Naive thymus-derived CD4-positive, alpha-beta T cell (primary cell): ENCODE results near the gene IL36RN. TPM values are rescaled to one million over a fixed set of nuclear protein-coding genes. Genes with fewer than 3 reads are reported as not detected.

Source experiments
- ATAC-seq: fragments of 150-1000 bp; cut with Tn5 transposase; 2 replicates; pipeline ENCODE4 v1.10.0; 2021; ENCODE audit warnings: mild to moderate bottlenecking, moderate library complexity
- CTCF ChIA-PET: fragments of 350-600 bp; sonication (Branson Sonifier 250); formaldehyde crosslinking; loops from one replicate; lab custom pipeline; 2021; ENCODE audit warnings: antibody characterized with exemption; lab: Charles Lee
- POLR2A ChIA-PET: fragments of 350-600 bp; sonication (Branson Sonifier 250); formaldehyde crosslinking; loops from one replicate; lab custom pipeline; 2021; ENCODE audit warnings: antibody characterized with exemption, inconsistent platforms; lab: Charles Lee
- DNase-seq, 9 donors: peaks; one replicate each; pipeline versions ENCODE4 v3.0.0 to v3.0.0-alpha.2; 2020 to 2022; ENCODE audit warnings: mixed read lengths in 1 of 9
- H3K27ac ChIP-seq: one replicate; pipeline ENCODE4 v1.7.0; 2013; ENCODE audit warnings: mild to moderate bottlenecking, low read depth, low read length, moderate library complexity
- H3K27me3 ChIP-seq, 2 donors: one replicate each; pipeline ENCODE4 v1.7.0; 2013; ENCODE audit warnings: low read length in 2 of 2, mild to moderate bottlenecking in 2 of 2, moderate library complexity in 2 of 2; ENCODE audit not compliant: control insufficient read depth in 2 of 2, insufficient read depth in 2 of 2
- H3K36me3 ChIP-seq, 3 experiments: 1 replicate in 2 of 3; 2 replicates in 1 of 3; pipeline ENCODE4 v1.7.0; 2013; ENCODE audit warnings: low read length in 3 of 3, mild to moderate bottlenecking in 3 of 3, moderate library complexity in 1 of 3; ENCODE audit not compliant: insufficient read depth in 3 of 3, control insufficient read depth in 2 of 3
- H3K4me1 ChIP-seq, 2 donors: one replicate each; pipeline ENCODE4 v1.7.0; 2013; ENCODE audit warnings: low read length in 2 of 2, mild to moderate bottlenecking in 2 of 2, moderate library complexity in 1 of 2; ENCODE audit not compliant: control insufficient read depth in 2 of 2, insufficient read depth in 2 of 2
- H3K4me3 ChIP-seq: 2 replicates; pipeline ENCODE4 v1.7.0; 2013; ENCODE audit warnings: mild to moderate bottlenecking, low read length
- H3K9me3 ChIP-seq, 3 experiments: 1 replicate in 2 of 3; 2 replicates in 1 of 3; pipeline ENCODE4 v1.7.0; 2013; ENCODE audit warnings: low read length in 3 of 3; ENCODE audit not compliant: control insufficient read depth in 2 of 3
- H3K27ac Mint-ChIP-seq, 9 donors: one replicate each; pipeline ENCODE4 v1.8.0; 2020 to 2022; ENCODE audit warnings: mixed read lengths in 9 of 9, mild to moderate bottlenecking in 8 of 9, moderate library complexity in 5 of 9, inconsistent platforms in 2 of 9
- H3K27me3 Mint-ChIP-seq, 5 donors: one replicate each; pipeline ENCODE4 v1.8.0; 2021 to 2022; ENCODE audit warnings: mixed read lengths in 5 of 5, mild to moderate bottlenecking in 1 of 5
- H3K36me3 Mint-ChIP-seq, 5 donors: one replicate each; pipeline ENCODE4 v1.8.0; 2020 to 2022; ENCODE audit warnings: mixed read lengths in 5 of 5, mild to moderate bottlenecking in 3 of 5, inconsistent platforms in 1 of 5
- H3K4me1 Mint-ChIP-seq, 7 donors: one replicate each; pipeline ENCODE4 v1.8.0; 2020 to 2022; ENCODE audit warnings: mixed read lengths in 7 of 7, mild to moderate bottlenecking in 3 of 7, inconsistent platforms in 1 of 7
- H3K4me3 Mint-ChIP-seq, 10 donors: one replicate each; pipeline ENCODE4 v1.8.0; 2020 to 2022; ENCODE audit warnings: mild to moderate bottlenecking in 10 of 10, mixed read lengths in 10 of 10, moderate library complexity in 6 of 10, inconsistent platforms in 2 of 10
- H3K9me3 Mint-ChIP-seq, 11 donors: one replicate each; pipeline ENCODE4 v1.8.0; 2020 to 2022; ENCODE audit warnings: mixed read lengths in 11 of 11, mild to moderate bottlenecking in 4 of 11, inconsistent platforms in 1 of 11, moderate library complexity in 1 of 11
- intact Hi-C, 2 donors: fragments of 100-400 bp; cut with micrococcal nuclease; formaldehyde crosslinking; loops; one replicate each; pipeline ENCODE4 v1.15.1; 2023
- polyA plus RNA-seq, 2 donors: library from polyadenylated mRNA; unstranded; fragments of 300-500 nt; fragmentation: Illumina TruSeq; gene quantifications; one replicate each; pipeline ENCODE4 v1.2.3, GENCODE V29; 2021
- total RNA-seq, 6 experiments: library from RNA in 5 of 6; stranded (reverse) in 5 of 6; gene quantifications; 1 replicate in 5 of 6; 2 replicates in 1 of 6; pipeline ENCODE4 v1.2.3 and lab custom pipeline; 2021 to 2026

The IL36RN gene
- total and polyA plus RNA-seq, 7 experiments from 2014 or later, result 0.07 TPM; not detected in 6

DNA sequence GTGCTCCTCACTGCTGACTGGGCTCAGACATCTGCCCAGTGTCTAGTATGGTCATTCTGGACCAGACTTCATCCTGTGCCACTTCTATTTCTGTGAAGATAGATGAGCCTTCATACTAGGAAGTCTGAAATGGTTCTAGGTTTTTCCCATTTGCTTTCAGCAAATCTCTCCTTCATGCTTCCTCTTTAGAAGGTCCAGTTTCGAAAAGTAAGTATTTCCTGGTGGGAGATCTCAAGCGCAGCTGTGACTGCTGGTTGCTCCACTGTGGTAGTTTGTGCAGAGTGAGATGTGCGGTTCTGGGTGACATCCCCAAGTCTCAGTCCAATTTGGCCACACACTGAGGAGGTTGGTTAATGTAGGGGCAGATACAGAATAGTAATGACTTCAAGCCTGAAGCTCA is 20.7 kb upstream of the IL36RN start:
- ChIA-PET POLR2A (interaction anchor here (0.6 kb wide), 1 partner anchor 22 kb away, joined by 3 read pairs; no protein-coding TSS in a partner anchor), CTCF (no interaction called here)
- no peaks in the 10 kb centered on the region for H3K27me3 ChIP-seq
- no peaks in the 10 kb centered on the region for H3K9me3 Mint-ChIP-seq
- peaks cover 0 to 43% (median 4%) of the 10 kb centered on the region in 5 donors for H3K27me3 Mint-ChIP-seq
- no peaks in the 10 kb centered on the region for H3K9me3 ChIP-seq
- H3K36me3 Mint-ChIP-seq, result peaks cover 0 to 4% (median 0%) of the 10 kb centered on the region in 5 donors
- no peaks in the 10 kb centered on the region for H3K4me1 ChIP-seq
- H3K27ac Mint-ChIP-seq, result no peak overlapping the region
- no peak for ATAC-seq
- intact Hi-C loops, result no loop called here
- H3K27ac ChIP-seq, result no peak overlapping the region
- H3K4me3 Mint-ChIP-seq, result no peak overlapping the region
- no peak for DNase-seq
- H3K4me3 ChIP-seq, result no peak overlapping the region
- H3K36me3 ChIP-seq, result no peaks in the 10 kb centered on the region
- peaks cover 0 to 4% (median 0%) of the 10 kb centered on the region in 7 donors for H3K4me1 Mint-ChIP-seq

DNA sequence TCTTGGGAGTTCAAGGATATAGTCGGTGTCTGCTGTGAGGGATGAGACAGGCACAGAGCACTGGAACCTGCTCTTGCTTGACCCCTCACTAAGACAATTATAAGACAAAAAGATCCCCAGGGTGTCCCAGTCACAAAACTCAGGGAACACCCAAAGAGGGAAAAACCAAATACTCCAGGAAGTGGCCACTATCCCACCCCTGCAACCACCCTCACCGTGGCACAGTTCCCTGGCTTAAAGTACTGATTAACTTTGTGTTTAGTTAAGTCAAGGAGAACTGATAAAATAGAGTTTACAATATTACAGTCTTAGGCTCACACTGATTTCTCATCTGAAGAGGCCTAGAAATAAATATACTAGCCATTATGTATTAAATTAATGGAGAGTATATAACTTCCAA is 19.8 kb upstream of the IL36RN start:
- ChIA-PET POLR2A (no interaction called here), CTCF (no interaction called here)
- H3K4me1 Mint-ChIP-seq, result peaks cover 0 to 4% (median 0%) of the 10 kb centered on the region in 7 donors
- H3K4me3 Mint-ChIP-seq, result no peak overlapping the region
- H3K27me3 ChIP-seq, result no peaks in the 10 kb centered on the region
- peak overlapping the region in 1 of 9 donors; percentile 55 for H3K27ac Mint-ChIP-seq
- H3K9me3 ChIP-seq, result no peaks in the 10 kb centered on the region
- H3K4me3 ChIP-seq, result no peak overlapping the region
- no peaks in the 10 kb centered on the region for H3K4me1 ChIP-seq
- no peaks in the 10 kb centered on the region for H3K9me3 Mint-ChIP-seq
- no peak overlapping the region for H3K27ac ChIP-seq
- no peak for ATAC-seq
- H3K36me3 Mint-ChIP-seq, result peaks cover 0 to 4% (median 0%) of the 10 kb centered on the region in 5 donors
- no peaks in the 10 kb centered on the region for H3K36me3 ChIP-seq
- DNase-seq, result no peak
- peaks cover 0 to 45% (median 4%) of the 10 kb centered on the region in 5 donors for H3K27me3 Mint-ChIP-seq
- intact Hi-C loops, result no loop called here

DNA sequence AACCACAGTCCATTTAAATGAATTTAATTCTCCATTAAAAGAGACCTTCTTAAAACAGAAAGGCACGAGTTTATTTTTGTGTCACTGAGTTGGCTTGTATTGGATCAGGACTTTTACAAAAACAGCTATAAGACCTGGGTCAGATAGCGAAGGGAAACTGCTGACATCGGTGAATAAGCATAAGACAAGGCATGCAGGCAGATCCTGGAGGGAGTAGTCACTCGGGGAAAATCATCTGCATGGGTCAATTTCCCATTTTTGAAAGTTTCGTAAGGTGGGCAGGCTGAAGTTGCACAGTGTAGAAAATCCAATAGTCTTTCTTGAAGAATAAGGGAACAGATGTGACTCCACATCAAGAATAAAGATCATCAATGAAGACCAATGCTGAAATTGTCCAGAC is 19.3 kb upstream of the IL36RN start:
- DNase-seq (no peak), ATAC-seq (no peak)
- intact Hi-C loops, result no loop called here
- Mint-ChIP-seq H3K4me3 (no peak overlapping the region), H3K9me3 (no peaks in the 10 kb centered on the region), H3K27ac (peak overlapping the region in 1 of 9 donors; percentile 55), H3K4me1 (peaks cover 0 to 4% (median 0%) of the 10 kb centered on the region in 7 donors), H3K27me3 (peaks cover 0 to 44% (median 4%) of the 10 kb centered on the region in 5 donors), H3K36me3 (peaks cover 0 to 4% (median 0%) of the 10 kb centered on the region in 5 donors)
- Histone ChIP-seq H3K27ac (no peak overlapping the region), H3K4me3 (no peak overlapping the region), H3K4me1 (no peaks in the 10 kb centered on the region), H3K36me3 (no peaks in the 10 kb centered on the region), H3K27me3 (no peaks in the 10 kb centered on the region), H3K9me3 (no peaks in the 10 kb centered on the region)
- ChIA-PET POLR2A (no interaction called here), CTCF (no interaction called here)

DNA sequence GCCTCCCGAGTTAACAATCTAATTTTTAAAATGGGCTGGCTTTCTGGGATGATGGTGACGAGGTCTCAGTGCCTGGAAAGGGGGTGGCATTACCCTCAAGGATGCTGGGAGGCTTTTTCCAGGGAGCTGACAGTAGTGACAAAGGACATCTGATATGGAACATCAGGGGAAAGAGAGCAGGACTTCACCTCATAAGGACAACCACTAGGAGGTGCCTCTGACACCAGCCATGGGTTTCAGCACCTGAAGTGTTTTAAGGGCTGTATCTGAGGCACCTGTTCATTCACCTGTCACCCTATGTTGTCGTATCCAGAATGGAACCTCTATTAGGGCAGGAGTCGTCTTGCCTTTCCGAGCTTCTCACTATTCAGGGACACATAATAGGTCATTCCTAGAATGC is 17.1 kb upstream of the IL36RN start:
- POLR2A ChIA-PET, result no interaction called here

DNA sequence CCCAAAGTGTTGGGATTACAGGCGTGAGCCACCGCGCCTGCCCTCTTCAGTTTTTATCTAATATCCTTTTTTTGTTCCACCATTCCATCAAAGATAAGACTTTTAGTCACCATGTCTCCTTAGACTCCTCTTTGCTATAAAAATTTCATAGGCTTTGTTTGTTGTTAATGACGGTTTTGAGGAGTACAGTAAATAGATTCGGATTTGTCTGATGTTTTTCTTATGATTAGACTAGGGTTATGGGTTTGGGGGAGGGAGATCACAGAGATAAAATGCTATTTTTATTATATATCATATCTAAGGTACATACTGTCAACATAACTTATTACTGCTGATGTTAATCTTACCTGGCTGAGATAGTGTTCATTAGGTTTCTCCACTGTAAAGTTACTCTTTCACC is 12.5 kb upstream of the IL36RN start:
- peaks cover 0 to 4% (median 0%) of the 10 kb centered on the region in 11 donors for H3K9me3 Mint-ChIP-seq
- H3K4me1 Mint-ChIP-seq, result no peaks in the 10 kb centered on the region
- Histone ChIP-seq H3K27ac (no peak overlapping the region), H3K27me3 (no peaks in the 10 kb centered on the region), H3K36me3 (no peaks in the 10 kb centered on the region), H3K4me3 (no peak overlapping the region), H3K9me3 (no peaks in the 10 kb centered on the region), H3K4me1 (no peaks in the 10 kb centered on the region)
- peaks cover 0 to 34% (median 0%) of the 10 kb centered on the region in 5 donors for H3K27me3 Mint-ChIP-seq
- no peak for DNase-seq
- peaks cover 0 to 5% (median 0%) of the 10 kb centered on the region in 5 donors for H3K36me3 Mint-ChIP-seq
- intact Hi-C loops, result no loop called here
- no peak overlapping the region for H3K27ac Mint-ChIP-seq
- CTCF ChIA-PET, result no interaction called here
- ATAC-seq, result no peak
- no peak overlapping the region for H3K4me3 Mint-ChIP-seq
- POLR2A ChIA-PET, result no interaction called here

More for the DNA sequence above, 17.1 kb upstream of the IL36RN start:
- Mint-ChIP-seq H3K4me3 (no peak overlapping the region), H3K4me1 (peaks cover 0 to 4% (median 0%) of the 10 kb centered on the region in 7 donors), H3K27me3 (peaks cover 0 to 48% (median 4%) of the 10 kb centered on the region in 5 donors), H3K27ac (no peak overlapping the region), H3K36me3 (peaks cover 0 to 5% (median 0%) of the 10 kb centered on the region in 5 donors), H3K9me3 (no peaks in the 10 kb centered on the region)
- Histone ChIP-seq H3K36me3 (no peaks in the 10 kb centered on the region), H3K27ac (no peak overlapping the region), H3K27me3 (no peaks in the 10 kb centered on the region), H3K4me1 (no peaks in the 10 kb centered on the region), H3K4me3 (no peak overlapping the region), H3K9me3 (no peaks in the 10 kb centered on the region)
- intact Hi-C loops, result no loop called here
- DNase-seq, result no peak
- CTCF ChIA-PET, result interaction anchor here (0.7 kb wide), 1 partner anchor 17 kb away, joined by 3 read pairs; the partner anchor contains the start of gene IL36RN
- no peak for ATAC-seq

DNA sequence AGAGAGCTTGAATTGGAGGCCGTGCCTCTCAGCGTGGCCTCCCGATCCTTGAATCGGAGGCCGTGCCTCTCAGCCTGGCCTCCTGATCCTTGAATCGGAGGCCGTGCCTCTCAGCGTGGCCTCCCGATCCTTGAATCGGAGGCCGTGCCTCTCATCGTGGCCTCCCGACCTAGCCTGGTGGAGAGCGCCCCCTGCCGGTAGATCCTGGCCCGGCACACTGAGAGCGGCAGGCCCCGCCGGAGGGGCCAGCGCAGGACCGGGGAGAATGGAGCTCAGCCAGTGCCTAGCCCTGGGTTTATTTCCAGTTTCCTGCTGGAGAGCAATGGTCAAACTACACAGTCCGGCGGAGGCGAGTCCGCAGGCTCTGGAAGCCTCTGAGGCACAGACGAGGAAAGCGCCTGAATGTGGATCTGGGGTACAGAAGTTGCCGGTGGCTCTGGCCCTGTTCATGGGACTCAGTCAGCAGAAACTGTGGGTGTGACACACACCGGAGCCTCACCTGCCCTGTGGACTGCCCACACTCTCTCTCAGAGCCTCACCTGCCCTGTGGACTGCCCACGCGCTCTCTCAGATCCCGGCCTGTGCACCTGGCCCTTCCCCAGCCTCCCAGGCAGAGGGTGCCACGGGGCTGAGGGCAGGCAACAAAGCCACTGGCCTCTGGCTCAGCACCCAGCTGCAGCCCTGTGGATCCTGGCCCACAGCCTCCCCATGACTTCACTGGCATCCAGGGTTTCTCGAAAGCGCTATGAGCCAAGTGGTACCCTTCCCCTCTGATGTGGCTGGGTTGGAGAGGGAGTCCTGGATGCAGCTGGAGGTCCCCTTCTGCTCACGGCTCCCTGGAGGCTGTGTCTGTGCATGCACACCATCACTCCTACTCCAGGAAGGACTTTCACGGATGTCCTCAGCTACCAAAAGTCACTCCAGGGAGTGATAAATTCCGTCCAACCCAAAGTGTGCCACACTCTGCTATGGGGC is 7.8 kb upstream of the IL36RN start:
- H3K36me3 ChIP-seq, result no peaks in the 10 kb centered on the region

More for the DNA sequence above, 7.8 kb upstream of the IL36RN start:
- H3K4me1 Mint-ChIP-seq, result no peaks in the 10 kb centered on the region
- ChIA-PET CTCF (interaction anchor here (1.9 kb wide), 1 partner anchor 66 kb away, joined by 8 read pairs; no protein-coding TSS in a partner anchor), POLR2A (no interaction called here)
- no peak overlapping the region for H3K4me3 Mint-ChIP-seq
- DNase-seq (no peak), ATAC-seq (no peak)
- intact Hi-C loops, result loop anchor here in 1 of 2 donors (2.0 kb wide), 1 partner anchor 66 kb away; no protein-coding TSS in a partner anchor
- H3K9me3 Mint-ChIP-seq, result peaks cover 8 to 35% (median 19%) of the 10 kb centered on the region in 11 donors
- no peak overlapping the region for H3K27ac Mint-ChIP-seq
- H3K9me3 ChIP-seq, result peaks cover 0 to 12% (median 0%) of the 10 kb centered on the region in 3 experiments
- peaks cover 0 to 23% (median 12%) of the 10 kb centered on the region in 5 donors for H3K36me3 Mint-ChIP-seq
- no peak overlapping the region for H3K27ac ChIP-seq
- H3K27me3 ChIP-seq, result no peaks in the 10 kb centered on the region
- H3K4me1 ChIP-seq, result no peaks in the 10 kb centered on the region
- no peak overlapping the region for H3K4me3 ChIP-seq
- H3K27me3 Mint-ChIP-seq, result peaks cover 0 to 14% (median 0%) of the 10 kb centered on the region in 5 donors
